Endothelial cell of umbilical vein (primary cell): Measurements from ENCODE around the gene EFHD1.

Source experiments
- EZH2 ChIP-seq: IDR thresholded peaks from 2 replicates; pipeline ENCODE4 v1.6.1; 2012; ENCODE audit warnings: borderline replicate concordance, low read depth, mild to moderate bottlenecking, moderate library complexity, low read length, inconsistent platforms; ENCODE audit not compliant: severe bottlenecking
- GATA2 ChIP-seq: IDR thresholded peaks from 2 replicates; pipeline ENCODE4 v1.7.0; 2011; ENCODE audit warnings: low read depth, mild to moderate bottlenecking, moderate library complexity, mixed read lengths, low read length; ENCODE audit not compliant: insufficient read length, insufficient read depth
- JUN ChIP-seq: IDR thresholded peaks from 2 replicates; pipeline ENCODE4 v1.6.1; 2011; ENCODE audit warnings: borderline replicate concordance, low read depth; ENCODE audit not compliant: insufficient read length, insufficient read depth
- MYC ChIP-seq: IDR thresholded peaks from one replicate; pipeline ENCODE4 v1.6.1; 2011; ENCODE audit warnings: mild to moderate bottlenecking, low read depth, low read length
- POLR2A ChIP-seq: IDR thresholded peaks from 2 replicates; pipeline ENCODE4 v1.6.1; 2012; ENCODE audit warnings: low read depth, mild to moderate bottlenecking, control low read depth, low read length
- TF ChIP-seq, protein P1 (sequence below), 2 donors: IDR thresholded peaks; 1 replicate in 1 of 2; 2 replicates in 1 of 2; pipeline ENCODE4 v1.5.1; 2011; ENCODE audit warnings: low read length in 2 of 2, mild to moderate bottlenecking in 2 of 2, moderate library complexity in 2 of 2, control low read depth in 1 of 2, inconsistent platforms in 1 of 2, low read depth in 1 of 2; ENCODE audit not compliant: insufficient read depth in 1 of 2; ENCODE audit errors: extremely low read depth in 1 of 2
- TF ChIP-seq, protein P2 (sequence below): IDR thresholded peaks from 2 replicates; pipeline ENCODE4 v1.6.1; 2011; ENCODE audit not compliant: insufficient read depth, insufficient read length

DNA sequence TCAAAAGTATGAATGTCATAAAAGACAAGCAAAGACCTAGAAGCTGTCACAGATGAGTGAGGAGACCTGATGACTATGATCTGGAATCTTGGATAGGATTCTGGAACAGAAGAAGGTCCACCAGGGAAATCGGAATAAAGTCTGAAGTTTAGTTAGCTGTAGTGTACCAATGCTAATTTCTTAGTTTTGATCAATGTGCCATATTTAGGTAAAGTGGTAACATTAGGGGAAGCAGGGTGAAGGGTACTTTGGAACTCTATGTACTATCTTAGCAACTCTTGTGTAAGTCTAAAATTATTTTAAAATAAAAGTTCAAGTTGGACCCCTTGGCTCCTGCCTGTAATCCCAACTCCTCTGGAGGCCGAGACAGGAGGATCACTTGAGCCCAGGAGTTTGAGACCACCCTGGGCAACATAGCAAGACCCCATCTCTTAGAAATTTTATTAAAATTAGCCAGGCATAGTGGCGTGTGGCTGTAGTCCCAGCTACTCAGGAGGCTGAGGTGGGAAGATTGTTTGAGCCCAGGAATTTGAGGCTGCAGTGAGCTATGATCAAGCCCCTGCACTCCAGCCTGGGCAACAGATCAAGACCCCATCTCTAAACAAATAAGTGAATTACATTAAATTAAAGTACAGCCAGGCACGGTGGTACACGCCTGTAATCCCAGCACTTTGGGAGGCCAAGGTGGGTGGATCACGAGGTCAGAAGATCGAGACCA, 35.9 kb upstream of the EFHD1 start:
- TF ChIP-seq, protein P1, sequence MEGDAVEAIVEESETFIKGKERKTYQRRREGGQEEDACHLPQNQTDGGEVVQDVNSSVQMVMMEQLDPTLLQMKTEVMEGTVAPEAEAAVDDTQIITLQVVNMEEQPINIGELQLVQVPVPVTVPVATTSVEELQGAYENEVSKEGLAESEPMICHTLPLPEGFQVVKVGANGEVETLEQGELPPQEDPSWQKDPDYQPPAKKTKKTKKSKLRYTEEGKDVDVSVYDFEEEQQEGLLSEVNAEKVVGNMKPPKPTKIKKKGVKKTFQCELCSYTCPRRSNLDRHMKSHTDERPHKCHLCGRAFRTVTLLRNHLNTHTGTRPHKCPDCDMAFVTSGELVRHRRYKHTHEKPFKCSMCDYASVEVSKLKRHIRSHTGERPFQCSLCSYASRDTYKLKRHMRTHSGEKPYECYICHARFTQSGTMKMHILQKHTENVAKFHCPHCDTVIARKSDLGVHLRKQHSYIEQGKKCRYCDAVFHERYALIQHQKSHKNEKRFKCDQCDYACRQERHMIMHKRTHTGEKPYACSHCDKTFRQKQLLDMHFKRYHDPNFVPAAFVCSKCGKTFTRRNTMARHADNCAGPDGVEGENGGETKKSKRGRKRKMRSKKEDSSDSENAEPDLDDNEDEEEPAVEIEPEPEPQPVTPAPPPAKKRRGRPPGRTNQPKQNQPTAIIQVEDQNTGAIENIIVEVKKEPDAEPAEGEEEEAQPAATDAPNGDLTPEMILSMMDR (IDR thresholded peaks at IDR 0.05; ENCODE audit: extremely low read depth in 1 of 2, insufficient read depth in 1 of 2, low read depth in 1 of 2, low read length in 2 of 2): no peak
- TF ChIP-seq POLR2A: no peak
- TF ChIP-seq, protein P2, sequence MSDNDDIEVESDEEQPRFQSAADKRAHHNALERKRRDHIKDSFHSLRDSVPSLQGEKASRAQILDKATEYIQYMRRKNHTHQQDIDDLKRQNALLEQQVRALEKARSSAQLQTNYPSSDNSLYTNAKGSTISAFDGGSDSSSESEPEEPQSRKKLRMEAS: no peak
- TF ChIP-seq JUN: no peak
- no peak for TF ChIP-seq GATA2
- no peak for TF ChIP-seq EZH2
- no peak for TF ChIP-seq MYC
